Activated naive CD4-positive, alpha-beta T cell treated with anti-CD3 and anti-CD28 coated beads, Interleukin-2, amount 10 ng/mL, durations not matched to agents 7 days and 5 days (primary cell): ENCODE results near the gene STOX2.
"Not testable (repeated sequence)": the region's sequence is repeated elsewhere in the genome, so short reads cannot be mapped to it uniquely, and the experiment has no call there.

ENCODE experiments used
- CTCF ChIA-PET: fragments of 350-600 bp; sonication (Branson Sonifier 250); formaldehyde crosslinking; loops from one replicate; lab custom pipeline; 2021; ENCODE audit warnings: antibody characterized with exemption; lab: Charles Lee
- DNase-seq: peaks from one replicate; pipeline ENCODE4 v3.0.0-alpha.2; 2020
- H3K27ac Mint-ChIP-seq: one replicate; pipeline ENCODE4 v1.8.0; 2021; ENCODE audit warnings: mild to moderate bottlenecking, moderate library complexity, mixed read lengths
- H3K27me3 Mint-ChIP-seq: one replicate; pipeline ENCODE4 v1.8.0; 2021; ENCODE audit warnings: mild to moderate bottlenecking, mixed read lengths
- H3K36me3 Mint-ChIP-seq: one replicate; pipeline ENCODE4 v1.8.0; 2021; ENCODE audit warnings: mixed read lengths
- H3K4me1 Mint-ChIP-seq: one replicate; pipeline ENCODE4 v1.8.0; 2021; ENCODE audit warnings: mixed read lengths
- H3K4me3 Mint-ChIP-seq: one replicate; pipeline ENCODE4 v1.8.0; 2021; ENCODE audit warnings: mild to moderate bottlenecking, moderate library complexity, mixed read lengths
- H3K9me3 Mint-ChIP-seq: one replicate; pipeline ENCODE4 v1.8.0; 2021; ENCODE audit warnings: mixed read lengths

Gene STOX2

GRCh38 chr4:183936574-183937345 is 31.7 kb downstream of the STOX2 start:
- no peaks in the 10 kb centered on the region for H3K27me3 Mint-ChIP-seq
- H3K4me1 Mint-ChIP-seq, result no peaks in the 10 kb centered on the region
- no peak overlapping the region for H3K27ac Mint-ChIP-seq
- CTCF ChIA-PET, result no interaction called here
- no peaks in the 10 kb centered on the region for H3K9me3 Mint-ChIP-seq
- no peaks in the 10 kb centered on the region for H3K36me3 Mint-ChIP-seq
- DNase-seq, result no peak
- H3K4me3 Mint-ChIP-seq, result no peak overlapping the region

GRCh38 chr4:183940864-183941263 is 35.8 kb downstream of the STOX2 start:
- H3K9me3 Mint-ChIP-seq, result no peaks in the 10 kb centered on the region
- no peaks in the 10 kb centered on the region for H3K4me1 Mint-ChIP-seq
- no peaks in the 10 kb centered on the region for H3K36me3 Mint-ChIP-seq
- H3K4me3 Mint-ChIP-seq, result no peak overlapping the region
- no peak for DNase-seq
- H3K27ac Mint-ChIP-seq, result no peak overlapping the region
- CTCF ChIA-PET, result no interaction called here
- H3K27me3 Mint-ChIP-seq, result no peaks in the 10 kb centered on the region

DNA sequence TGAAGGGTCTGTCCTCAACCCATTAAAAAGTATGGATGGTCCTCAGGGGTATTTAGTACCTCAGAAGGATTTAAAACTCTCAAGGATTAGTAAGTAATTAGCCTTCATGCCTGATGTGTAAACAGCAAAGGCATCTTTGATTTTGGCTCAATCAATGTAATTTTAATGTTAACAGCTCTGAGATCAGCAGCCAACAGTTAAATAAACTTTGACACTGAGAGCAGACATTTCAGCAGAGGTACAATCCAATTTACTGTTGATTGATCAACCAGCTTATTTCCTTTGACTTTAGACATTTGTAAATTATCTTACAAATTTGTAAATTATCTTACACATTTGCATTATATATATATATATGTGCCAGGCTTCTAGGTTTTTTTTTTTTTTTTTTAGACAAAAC is 36.9 kb downstream of the STOX2 start:
- Mint-ChIP-seq H3K4me1 (no peaks in the 10 kb centered on the region), H3K9me3 (no peaks in the 10 kb centered on the region), H3K27ac (no peak overlapping the region), H3K36me3 (no peaks in the 10 kb centered on the region), H3K27me3 (no peaks in the 10 kb centered on the region), H3K4me3 (no peak overlapping the region)
- no peak for DNase-seq
- CTCF ChIA-PET, result no interaction called here

GRCh38 chr4:183945741-183946140 is 40.6 kb downstream of the STOX2 start:
- Mint-ChIP-seq H3K36me3 (no peaks in the 10 kb centered on the region), H3K27ac (no peak overlapping the region), H3K4me3 (no peak overlapping the region), H3K4me1 (no peaks in the 10 kb centered on the region), H3K9me3 (no peaks in the 10 kb centered on the region), H3K27me3 (no peaks in the 10 kb centered on the region)
- no peak for DNase-seq
- CTCF ChIA-PET, result no interaction called here

- DNase-seq, result no peak
- CTCF ChIA-PET, result no interaction called here
- H3K27me3 Mint-ChIP-seq, result no peaks in the 10 kb centered on the region
- H3K27ac Mint-ChIP-seq, result no peak overlapping the region
- no peaks in the 10 kb centered on the region for H3K4me1 Mint-ChIP-seq
- no peak overlapping the region for H3K4me3 Mint-ChIP-seq
- no peaks in the 10 kb centered on the region for H3K36me3 Mint-ChIP-seq
- H3K9me3 Mint-ChIP-seq, result no peaks in the 10 kb centered on the region
Measured at GRCh38 chr4:183950536-183950935, 45.4 kb downstream of the STOX2 start.

DNA sequence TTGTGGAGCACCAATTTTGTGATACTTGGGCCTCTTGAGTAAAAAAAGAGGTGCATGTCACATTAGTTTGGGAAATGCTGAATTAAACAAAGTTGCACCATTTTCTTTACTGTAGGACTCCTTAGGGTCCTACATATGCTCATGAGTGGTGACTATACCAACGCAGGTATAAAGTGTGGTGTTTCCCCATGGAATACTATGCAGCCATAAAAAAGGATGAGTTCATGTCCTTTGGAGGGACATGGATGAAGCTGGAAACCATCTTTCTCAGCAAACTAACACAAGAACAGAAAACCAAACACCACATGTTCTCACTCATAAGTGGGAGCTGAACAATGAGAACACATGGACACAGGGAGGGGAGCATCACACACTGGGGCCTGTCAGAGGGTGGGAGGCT is 47.5 kb downstream of the STOX2 start:
- H3K36me3 Mint-ChIP-seq, H3K9me3 Mint-ChIP-seq, CTCF ChIA-PET, H3K4me3 Mint-ChIP-seq, H3K4me1 Mint-ChIP-seq, H3K27me3 Mint-ChIP-seq, H3K27ac Mint-ChIP-seq, DNase-seq: not testable (repeated sequence)

DNA sequence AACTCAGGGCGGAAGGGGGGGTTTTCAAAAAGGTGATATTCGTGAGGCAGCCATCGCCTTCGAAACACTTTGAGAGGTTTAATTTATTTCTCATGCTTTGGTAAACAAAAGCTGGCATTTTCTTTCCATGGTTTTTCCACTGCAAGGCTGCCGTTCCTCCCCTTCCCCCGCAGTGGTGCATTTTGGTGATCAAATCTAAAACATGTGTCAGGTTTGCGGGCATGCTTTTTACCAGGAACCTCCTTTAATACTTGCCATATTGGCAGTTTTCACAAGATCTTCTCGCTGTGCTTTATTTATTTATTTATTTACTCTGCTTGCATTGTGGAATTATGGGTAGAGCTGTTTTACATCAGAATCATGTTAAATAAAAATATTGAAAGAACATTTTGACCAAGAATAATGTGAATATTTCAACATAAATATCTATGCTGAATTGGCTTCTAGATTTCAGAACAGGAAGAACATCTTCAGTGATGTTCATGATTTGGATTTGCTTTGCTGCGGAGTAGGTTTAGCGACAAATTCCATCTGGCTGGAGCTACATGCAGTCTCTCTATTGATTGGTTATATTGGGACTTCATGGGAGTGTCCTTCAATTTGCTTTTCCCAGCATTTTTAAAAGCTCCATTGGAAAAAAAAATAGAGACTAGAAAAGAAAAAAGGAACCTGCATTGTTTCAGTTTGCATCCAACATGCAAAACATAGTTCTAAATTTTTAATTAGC is 54.4 kb downstream of the STOX2 start:
- Mint-ChIP-seq H3K4me3 (no peak overlapping the region), H3K4me1 (no peaks in the 10 kb centered on the region), H3K9me3 (no peaks in the 10 kb centered on the region), H3K27me3 (no peaks in the 10 kb centered on the region), H3K36me3 (no peaks in the 10 kb centered on the region), H3K27ac (no peak overlapping the region)
- no peak for DNase-seq
- CTCF ChIA-PET, result no interaction called here

DNA sequence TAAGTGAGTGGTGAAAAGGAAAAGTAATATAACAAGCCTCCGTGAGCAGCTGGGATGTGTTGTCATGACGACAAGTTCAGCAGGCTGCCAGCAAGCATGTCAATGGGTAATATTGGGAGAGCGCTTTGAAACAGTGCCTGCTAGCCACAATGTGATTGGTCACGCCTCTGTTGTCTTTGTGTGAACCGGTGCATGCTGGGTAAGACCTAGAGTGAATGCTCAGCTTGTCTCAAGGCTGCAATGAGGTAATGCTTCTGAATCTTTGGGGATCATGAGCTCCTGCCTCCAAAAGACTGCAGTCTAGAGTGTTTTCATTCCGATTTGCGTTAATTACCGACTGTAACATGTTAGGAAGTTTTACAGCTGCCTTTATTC is 54.9 kb downstream of the STOX2 start:
- Mint-ChIP-seq H3K4me1 (no peaks in the 10 kb centered on the region), H3K36me3 (no peaks in the 10 kb centered on the region), H3K27ac (no peak overlapping the region), H3K4me3 (no peak overlapping the region), H3K9me3 (no peaks in the 10 kb centered on the region), H3K27me3 (no peaks in the 10 kb centered on the region)
- CTCF ChIA-PET, result no interaction called here
- DNase-seq, result no peak

DNA sequence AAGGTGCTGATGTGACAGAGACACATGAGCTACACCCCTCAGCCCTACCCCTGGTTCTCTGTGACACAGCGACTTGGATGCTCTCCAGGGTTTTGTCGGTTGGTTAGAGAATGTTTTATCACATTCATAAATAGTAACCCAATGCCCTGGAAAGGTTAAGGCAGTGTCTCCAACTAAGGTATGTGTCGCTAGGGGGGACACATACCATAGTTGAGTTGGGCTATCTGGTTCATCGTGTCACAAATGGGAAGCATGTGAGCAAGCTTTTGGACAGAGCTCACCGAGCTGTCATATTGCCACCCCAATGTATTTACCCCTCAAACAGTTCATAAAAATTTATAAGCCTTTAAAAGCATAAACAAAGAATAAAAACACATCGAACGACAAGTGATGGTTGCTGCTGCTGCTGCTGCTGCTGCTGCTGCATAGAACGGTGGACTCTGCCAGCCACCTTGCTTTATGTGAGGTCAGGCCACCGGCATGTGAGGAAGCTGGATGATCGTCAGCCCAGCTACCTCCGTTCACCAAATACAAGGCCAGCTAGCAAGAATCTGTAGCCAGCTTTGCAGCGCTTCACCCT is 55.9 kb downstream of the STOX2 start:
- Mint-ChIP-seq H3K9me3 (no peaks in the 10 kb centered on the region), H3K27me3 (no peaks in the 10 kb centered on the region)

DNA sequence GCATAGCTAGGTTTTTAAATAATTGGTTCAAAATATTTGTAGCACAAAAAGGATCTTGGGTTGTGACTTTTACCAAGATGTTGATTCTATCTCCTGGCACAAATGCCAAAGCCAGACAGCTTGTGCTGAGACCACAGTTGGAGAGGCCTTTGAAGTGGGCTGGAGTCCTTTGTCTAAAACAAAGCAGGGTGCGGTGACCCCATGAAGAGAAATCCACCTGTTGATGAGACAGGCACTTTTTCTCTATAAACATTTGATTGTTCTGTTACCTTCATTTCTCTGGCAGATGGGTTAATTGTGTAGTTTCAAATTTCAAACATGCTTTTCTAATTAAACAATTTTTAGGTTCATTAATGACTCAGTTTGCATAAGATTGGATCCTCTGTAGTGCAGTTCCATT is 56.7 kb downstream of the STOX2 start:
- no peak for DNase-seq
- Mint-ChIP-seq H3K4me1 (no peaks in the 10 kb centered on the region), H3K27ac (no peak overlapping the region), H3K4me3 (no peak overlapping the region), H3K27me3 (no peaks in the 10 kb centered on the region), H3K9me3 (no peaks in the 10 kb centered on the region), H3K36me3 (no peaks in the 10 kb centered on the region)
- CTCF ChIA-PET, result no interaction called here

More for the DNA sequence above, 55.9 kb downstream of the STOX2 start:
- Mint-ChIP-seq H3K27ac (no peak overlapping the region), H3K36me3 (no peaks in the 10 kb centered on the region), H3K4me1 (no peaks in the 10 kb centered on the region), H3K4me3 (no peak overlapping the region)
- DNase-seq, result no peak
- CTCF ChIA-PET, result no interaction called here

GRCh38 chr4:183962419-183962818 is 57.3 kb downstream of the STOX2 start:
- no peak overlapping the region for H3K27ac Mint-ChIP-seq
- H3K27me3 Mint-ChIP-seq, result no peaks in the 10 kb centered on the region
- CTCF ChIA-PET, result no interaction called here

DNA sequence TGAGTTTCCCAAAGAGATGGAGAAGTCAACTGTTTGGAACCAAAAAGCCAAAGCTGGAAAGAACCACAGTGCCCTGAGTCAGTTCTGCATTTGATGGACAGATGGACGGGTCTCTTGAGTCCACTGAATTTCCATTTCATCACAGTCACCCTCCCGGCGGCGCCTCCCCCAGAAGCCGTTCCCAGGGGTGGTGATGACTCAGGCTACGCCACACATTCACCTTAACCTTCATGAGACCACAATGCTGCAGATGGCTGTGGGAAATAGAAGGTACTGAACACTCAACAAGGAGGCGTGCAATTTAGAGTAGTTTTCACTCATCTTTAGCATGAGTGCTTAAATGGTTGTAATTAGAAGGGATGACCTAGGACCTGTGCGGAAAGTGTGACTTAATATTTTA is 61.3 kb downstream of the STOX2 start:
- Mint-ChIP-seq H3K27ac (no peak overlapping the region), H3K27me3 (peaks cover 8% of the 10 kb centered on the region), H3K4me3 (no peak overlapping the region), H3K4me1 (no peaks in the 10 kb centered on the region), H3K9me3 (no peaks in the 10 kb centered on the region), H3K36me3 (no peaks in the 10 kb centered on the region)
- CTCF ChIA-PET, result no interaction called here
- no peak for DNase-seq

More at GRCh38 chr4:183962419-183962818, 57.3 kb downstream of the STOX2 start:
- H3K4me1 Mint-ChIP-seq, result no peaks in the 10 kb centered on the region
- H3K4me3 Mint-ChIP-seq, result no peak overlapping the region
- H3K9me3 Mint-ChIP-seq, result no peaks in the 10 kb centered on the region
- no peak for DNase-seq
- no peaks in the 10 kb centered on the region for H3K36me3 Mint-ChIP-seq

GRCh38 chr4:183967266-183967665 is 62.2 kb downstream of the STOX2 start:
- no peak for DNase-seq
- H3K4me1 Mint-ChIP-seq, result no peaks in the 10 kb centered on the region
- no peak overlapping the region for H3K27ac Mint-ChIP-seq
- peaks cover 13% of the 10 kb centered on the region for H3K27me3 Mint-ChIP-seq
- no peak overlapping the region for H3K4me3 Mint-ChIP-seq
- no peaks in the 10 kb centered on the region for H3K36me3 Mint-ChIP-seq
- H3K9me3 Mint-ChIP-seq, result no peaks in the 10 kb centered on the region
- CTCF ChIA-PET, result no interaction called here

DNA sequence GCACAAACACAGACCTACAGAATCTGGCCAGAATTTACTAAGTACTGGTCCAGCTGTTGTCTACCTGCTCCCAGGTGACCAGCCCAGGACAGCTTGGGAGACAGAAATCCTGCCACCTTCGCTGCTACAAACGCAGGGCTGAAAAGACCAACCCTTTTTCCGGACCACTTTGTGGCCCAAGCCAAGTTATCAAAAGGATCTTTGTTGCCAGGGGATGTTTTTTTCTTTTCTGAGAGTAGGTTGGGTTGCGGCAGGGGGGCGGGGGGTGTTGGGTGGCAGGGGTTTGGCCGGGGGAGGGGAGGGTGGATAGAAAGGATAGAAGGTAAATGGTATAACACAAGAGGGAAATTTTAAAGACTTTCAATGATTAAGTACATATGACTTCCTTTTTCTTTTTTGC is 63.4 kb downstream of the STOX2 start:
- peaks cover 13% of the 10 kb centered on the region for H3K27me3 Mint-ChIP-seq
- peaks cover 5% of the 10 kb centered on the region for H3K9me3 Mint-ChIP-seq
- H3K4me3 Mint-ChIP-seq, result no peak overlapping the region
- CTCF ChIA-PET, result no interaction called here
- H3K4me1 Mint-ChIP-seq, result no peaks in the 10 kb centered on the region
- no peaks in the 10 kb centered on the region for H3K36me3 Mint-ChIP-seq
- H3K27ac Mint-ChIP-seq, result no peak overlapping the region
- no peak for DNase-seq

- H3K36me3 Mint-ChIP-seq, result no peaks in the 10 kb centered on the region
- no peak for DNase-seq
- H3K27me3 Mint-ChIP-seq, result peaks cover 13% of the 10 kb centered on the region
- H3K27ac Mint-ChIP-seq, result no peak overlapping the region
- CTCF ChIA-PET, result no interaction called here
- peaks cover 5% of the 10 kb centered on the region for H3K9me3 Mint-ChIP-seq
- no peaks in the 10 kb centered on the region for H3K4me1 Mint-ChIP-seq
- H3K4me3 Mint-ChIP-seq, result no peak overlapping the region
Measured at GRCh38 chr4:183968931-183969330, 63.8 kb downstream of the STOX2 start.
